Common myeloid progenitor, CD34-positive (primary cell): ENCODE results near the gene GDPD5.

Experiments
- CTCF ChIA-PET: fragments of 350-600 bp; sonication (Branson Sonifier 250); formaldehyde crosslinking; loops from one replicate; lab custom pipeline; 2021; ENCODE audit warnings: antibody characterized with exemption; lab: Charles Lee
- POLR2A ChIA-PET: fragments of 350-600 bp; sonication (Branson Sonifier 250); formaldehyde crosslinking; loops from one replicate; lab custom pipeline; 2021; ENCODE audit warnings: antibody characterized with exemption; lab: Charles Lee
- DNase-seq, 3 donors: peaks; one replicate each; pipeline versions ENCODE4 v3.0.0 to v3.0.0-alpha.2; 2013
- H3K27ac ChIP-seq, 2 experiments: 1 replicate in 1 of 2; 2 replicates in 1 of 2; pipeline ENCODE4 v1.7.0; 2013; ENCODE audit warnings: inconsistent platforms in 2 of 2, low read length in 2 of 2, mild to moderate bottlenecking in 2 of 2, low read depth in 1 of 2, moderate library complexity in 1 of 2; ENCODE audit not compliant: severe bottlenecking in 2 of 2, insufficient read depth in 1 of 2, poor library complexity in 1 of 2
- H3K27me3 ChIP-seq, 5 experiments: replicated peaks in 2 of 5; 1 replicate in 3 of 5; 2 replicates in 2 of 5; pipeline versions ENCODE4 v1.6.1 to v1.7.0; 2013; ENCODE audit warnings: low read length in 4 of 5, mild to moderate bottlenecking in 2 of 5, moderate library complexity in 2 of 5, inconsistent platforms in 1 of 5; ENCODE audit not compliant: insufficient read depth in 5 of 5, control insufficient read depth in 4 of 5
- H3K36me3 ChIP-seq, 4 experiments: 1 replicate in 2 of 4; 2 replicates in 2 of 4; pipeline versions ENCODE4 v1.6.1 to v1.7.0; 2013; ENCODE audit warnings: low read length in 3 of 4, control low read depth in 1 of 4, mild to moderate bottlenecking in 1 of 4; ENCODE audit not compliant: control insufficient read depth in 4 of 4, insufficient read depth in 4 of 4
- H3K4me1 ChIP-seq, 4 experiments: 1 replicate in 3 of 4; 2 replicates in 1 of 4; pipeline versions ENCODE4 v1.6.1 to v1.7.1; 2013; ENCODE audit warnings: low read length in 3 of 4, mild to moderate bottlenecking in 3 of 4, control low read depth in 1 of 4, inconsistent platforms in 1 of 4, moderate library complexity in 1 of 4; ENCODE audit not compliant: control insufficient read depth in 4 of 4, insufficient read depth in 4 of 4; ENCODE audit errors: control extremely low read depth in 1 of 4
- H3K4me3 ChIP-seq, 7 experiments: 1 replicate in 4 of 7; 2 replicates in 3 of 7; pipeline versions ENCODE4 v1.5.1 to v1.7.0; 2013; ENCODE audit warnings: mild to moderate bottlenecking in 7 of 7, low read length in 6 of 7, moderate library complexity in 6 of 7, inconsistent platforms in 2 of 7, low read depth in 2 of 7, control low read depth in 1 of 7; ENCODE audit not compliant: insufficient read depth in 4 of 7, control insufficient read depth in 1 of 7; ENCODE audit errors: extremely low read depth in 1 of 7
- H3K9me3 ChIP-seq, 5 experiments: 1 replicate in 4 of 5; 2 replicates in 1 of 5; pipeline versions ENCODE4 v1.6.1 to v1.7.1; 2013; ENCODE audit warnings: low read length in 4 of 5, mild to moderate bottlenecking in 2 of 5, inconsistent platforms in 1 of 5, low read depth in 1 of 5, moderate library complexity in 1 of 5; ENCODE audit not compliant: control insufficient read depth in 4 of 5, insufficient read depth in 2 of 5; ENCODE audit errors: control extremely low read depth in 1 of 5
- WGBS: methylation state at CpG from one replicate; pipeline ENCODE4 v1.1.5; 2013; ENCODE audit not compliant: insufficient coverage; 5-methylcytosine and 5-hydroxymethylcytosine counted together

GDPD5 gene

DNA sequence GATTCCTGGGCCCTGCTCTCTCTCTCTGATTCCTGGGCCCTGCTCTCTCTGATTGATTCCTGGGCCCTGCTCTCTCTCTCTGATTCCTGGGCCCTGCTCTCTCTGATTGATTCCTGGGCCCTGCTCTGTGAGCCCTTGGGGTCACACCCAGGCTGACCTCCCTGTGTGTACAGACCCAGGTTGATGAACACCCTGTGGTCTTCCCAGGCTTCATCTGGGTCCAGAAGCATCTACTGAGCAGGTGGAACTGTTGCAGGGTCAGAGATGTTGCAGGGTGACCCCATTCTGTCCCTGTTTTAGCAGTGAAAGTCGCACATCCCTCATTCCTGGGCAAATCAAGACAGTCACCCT is 16.3 kb upstream of the GDPD5 start:
- ChIA-PET CTCF (interaction anchor here (0.6 to 1.1 kb wide), 2 partner anchors 100 to 170 kb away, joined by 3 read pairs; no protein-coding TSS in a partner anchor), POLR2A (no interaction called here)
- H3K27me3 ChIP-seq: peaks cover 0 to 3% (median 0%) of the 10 kb centered on the region in 5 experiments
- WGBS: 88% methylated on average over 1 of the region's 1 CpG
- peaks cover 0 to 9% (median 4%) of the 10 kb centered on the region in 4 experiments for H3K4me1 ChIP-seq
- no peaks in the 10 kb centered on the region for H3K9me3 ChIP-seq
- no peak overlapping the region for H3K4me3 ChIP-seq
- H3K27ac ChIP-seq: no peak overlapping the region
- no peaks in the 10 kb centered on the region for H3K36me3 ChIP-seq
- DNase-seq: no peak

DNA sequence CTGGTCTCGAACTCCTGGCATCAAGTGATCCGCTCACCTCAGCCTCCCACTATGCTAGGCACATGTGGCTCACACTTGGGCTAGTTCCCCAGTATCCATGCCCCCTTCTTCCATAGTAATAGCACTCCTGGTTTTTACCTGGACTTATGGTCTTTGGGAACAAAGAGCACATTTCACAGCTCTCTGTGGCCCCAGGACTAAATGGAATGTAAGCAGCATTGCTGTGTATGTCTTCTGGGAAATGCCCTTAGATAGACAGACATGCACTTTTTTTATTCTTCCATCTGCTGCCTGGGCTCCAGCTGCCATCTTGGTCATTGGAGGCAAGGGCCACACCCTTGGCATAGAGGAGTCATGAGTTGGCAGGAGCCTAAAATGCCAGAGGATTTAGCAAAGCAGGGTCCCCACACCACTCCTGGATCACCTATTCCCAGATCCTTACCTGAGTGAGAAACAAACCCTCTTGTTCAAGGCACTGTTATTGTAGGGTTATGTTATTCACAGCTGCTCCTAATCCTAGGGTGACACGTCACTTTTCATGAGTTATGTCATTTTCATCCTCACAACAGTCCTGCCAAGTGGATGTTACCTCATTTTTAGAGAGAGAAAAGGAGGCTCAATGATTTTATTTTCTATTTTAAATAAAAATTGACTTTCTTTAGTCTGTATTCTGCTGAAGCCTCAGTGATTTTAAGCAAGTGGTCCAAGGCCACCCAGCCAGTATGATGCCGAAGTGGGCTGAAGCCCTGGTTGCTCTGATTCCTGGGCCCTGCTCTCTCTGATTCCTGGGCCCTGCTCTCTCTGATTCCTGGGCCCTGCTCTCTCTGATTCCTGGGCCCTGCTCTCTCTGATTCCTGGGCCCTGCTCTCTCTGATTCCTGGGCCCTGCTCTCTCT is 15.7 kb upstream of the GDPD5 start:
- DNase-seq: no peak
- Histone ChIP-seq H3K4me1 (peaks cover 0 to 10% (median 6%) of the 10 kb centered on the region in 4 experiments), H3K36me3 (no peaks in the 10 kb centered on the region), H3K27ac (no peak overlapping the region), H3K27me3 (peaks cover 0 to 3% (median 0%) of the 10 kb centered on the region in 5 experiments), H3K9me3 (no peaks in the 10 kb centered on the region), H3K4me3 (no peak overlapping the region)
- ChIA-PET CTCF (interaction anchor here (0.6 to 1.1 kb wide), 2 partner anchors 95 to 170 kb away, joined by 3 to 5 read pairs; no protein-coding TSS in a partner anchor), POLR2A (no interaction called here)
- WGBS: 100% methylated on average over 1 of the region's 4 CpGs

- no peaks in the 10 kb centered on the region for H3K36me3 ChIP-seq
- POLR2A ChIA-PET: no interaction called here
- whole genome bisulfite sequencing: 96% methylated on average over 8 of the region's 9 CpGs
- H3K4me3 ChIP-seq: no peak overlapping the region
- peaks cover 3 to 20% (median 16%) of the 10 kb centered on the region in 4 experiments for H3K4me1 ChIP-seq
- CTCF ChIA-PET: interaction anchor here (0.8 kb wide), 1 partner anchor 84 kb away, joined by 4 read pairs; no protein-coding TSS in a partner anchor
- H3K27ac ChIP-seq: no peak overlapping the region
- H3K27me3 ChIP-seq: no peaks in the 10 kb centered on the region
- no peak for DNase-seq
- no peaks in the 10 kb centered on the region for H3K9me3 ChIP-seq
These were observed 14.0 kb upstream of the GDPD5 start for GRCh38 chr11:75539459-75540334.

DNA sequence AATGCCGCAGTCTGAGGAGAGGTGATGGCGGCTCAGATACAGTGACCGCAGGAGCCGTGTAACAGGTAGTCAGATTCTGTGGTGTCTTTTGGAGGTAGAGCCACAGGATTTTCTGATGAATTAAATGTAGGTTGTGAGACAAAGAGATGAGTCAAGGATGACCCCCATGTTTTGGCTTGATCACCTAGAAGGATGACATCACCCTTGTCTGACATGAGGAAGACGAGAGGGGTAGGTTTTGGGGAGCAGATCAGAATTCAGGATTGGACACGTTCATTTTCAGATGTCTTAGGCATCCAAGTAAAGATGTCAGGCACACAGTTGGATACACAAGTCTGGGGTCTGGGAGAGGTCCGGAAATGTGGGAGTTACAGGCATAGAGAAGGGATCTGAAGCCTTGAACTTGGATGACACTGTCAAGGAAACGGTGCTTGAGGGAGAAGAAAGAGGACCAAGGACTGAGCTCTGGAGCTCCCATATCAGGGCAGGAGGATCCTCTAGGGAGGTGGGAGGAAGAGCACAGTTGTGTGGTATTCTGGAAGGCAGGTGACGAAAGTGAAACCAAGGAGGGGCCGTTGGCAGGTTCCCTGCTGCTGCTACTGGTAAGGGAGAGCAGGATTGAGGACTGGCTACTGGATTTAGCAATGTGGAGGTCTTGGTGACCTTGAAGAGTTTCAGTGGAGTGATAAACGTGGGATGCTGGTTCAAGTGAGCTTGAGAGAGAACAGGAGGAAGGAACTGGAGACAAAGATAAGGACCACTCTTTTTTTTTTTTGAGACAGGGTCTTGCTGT is 12.6 kb upstream of the GDPD5 start:
- POLR2A ChIA-PET: no interaction called here
- H3K9me3 ChIP-seq: no peaks in the 10 kb centered on the region
- H3K4me3 ChIP-seq: no peak overlapping the region
- peaks cover 7 to 29% (median 23%) of the 10 kb centered on the region in 4 experiments for H3K4me1 ChIP-seq
- no peak overlapping the region for H3K27ac ChIP-seq
- no peaks in the 10 kb centered on the region for H3K27me3 ChIP-seq
- no peak for DNase-seq
- CTCF ChIA-PET: interaction anchor here (13.0 kb wide), 1 partner anchor 96 kb away, joined by 229 read pairs; no protein-coding TSS in a partner anchor
- no peaks in the 10 kb centered on the region for H3K36me3 ChIP-seq
- 78% methylated on average over 11 of the region's 11 CpGs for WGBS

GRCh38 chr11:75537740-75538139 is 12.0 kb upstream of the GDPD5 start:
- no peaks in the 10 kb centered on the region for H3K36me3 ChIP-seq
- 89% methylated on average over 5 of the region's 5 CpGs for WGBS
- no peak overlapping the region for H3K27ac ChIP-seq
- no peak for DNase-seq
- POLR2A ChIA-PET: no interaction called here
- H3K9me3 ChIP-seq: no peaks in the 10 kb centered on the region
- no peaks in the 10 kb centered on the region for H3K27me3 ChIP-seq
- CTCF ChIA-PET: interaction anchor here (1.1 to 13.0 kb wide), 2 partner anchors 95 to 103 kb away, joined by 3 to 229 read pairs; no protein-coding TSS in a partner anchor
- no peak overlapping the region for H3K4me3 ChIP-seq
- H3K4me1 ChIP-seq: peaks cover 7 to 29% (median 23%) of the 10 kb centered on the region in 4 experiments

GRCh38 chr11:75536786-75537641 is 11.3 kb upstream of the GDPD5 start:
- no peak overlapping the region for H3K4me3 ChIP-seq
- H3K27me3 ChIP-seq: no peaks in the 10 kb centered on the region
- no peak overlapping the region for H3K27ac ChIP-seq
- WGBS: 54% methylated on average over 10 of the region's 13 CpGs
- H3K4me1 ChIP-seq: peaks cover 7 to 29% (median 24%) of the 10 kb centered on the region in 4 experiments
- CTCF ChIA-PET: interaction anchor here (1.1 to 13.0 kb wide), 2 partner anchors 94 to 102 kb away, joined by 3 to 229 read pairs; no protein-coding TSS in a partner anchor
- no peaks in the 10 kb centered on the region for H3K9me3 ChIP-seq
- H3K36me3 ChIP-seq: no peaks in the 10 kb centered on the region
- peak in 2 of 3 donors; percentile 63 to 71 for DNase-seq
- POLR2A ChIA-PET: no interaction called here
